Stimulated activated CD4-positive, alpha-beta T cell treated with anti-CD3 and anti-CD28 coated beads, Interleukin-1b, Interleukin-23, amount 100 ng/mL, for 1 hour (primary cell): ENCODE data around the gene PCDH11Y.
"Not testable (repeated sequence)": the region's sequence is repeated elsewhere in the genome, so short reads cannot be mapped to it uniquely, and the experiment has no call there.

ENCODE experiments used
- DNase-seq, 2 donors: peaks; one replicate each; pipeline ENCODE4 v3.0.0-alpha.2; 2020; ENCODE audit warnings: low read depth in 2 of 2

PCDH11Y gene

DNA sequence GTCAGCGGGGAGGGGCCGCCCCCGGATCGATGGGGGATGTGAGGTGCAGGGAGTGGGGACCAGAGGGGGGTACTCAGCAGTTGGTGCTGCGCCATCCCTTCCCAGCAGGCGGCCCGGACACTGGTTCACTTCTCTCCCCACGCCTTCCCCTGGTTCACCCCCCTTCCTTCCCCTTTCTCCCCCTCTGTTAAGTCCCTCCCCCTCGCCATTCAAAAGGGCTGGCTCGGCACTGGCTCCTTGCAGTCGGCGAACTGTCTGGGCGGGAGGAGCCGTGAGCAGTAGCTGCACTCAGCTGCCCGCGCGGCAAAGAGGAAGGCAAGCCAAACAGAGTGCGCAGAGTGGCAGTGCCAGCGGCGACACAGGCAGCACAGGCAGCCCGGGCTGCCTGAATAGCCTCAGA, at the start of gene PCDH11Y:
Gene PCDH11Y, plus strand, starts transcription at position 240 of the 400 bp plus-strand sequence. CDS start 56,804 bp downstream, outside the sequence.
- DNase-seq, result not testable (repeated sequence)

DNA sequence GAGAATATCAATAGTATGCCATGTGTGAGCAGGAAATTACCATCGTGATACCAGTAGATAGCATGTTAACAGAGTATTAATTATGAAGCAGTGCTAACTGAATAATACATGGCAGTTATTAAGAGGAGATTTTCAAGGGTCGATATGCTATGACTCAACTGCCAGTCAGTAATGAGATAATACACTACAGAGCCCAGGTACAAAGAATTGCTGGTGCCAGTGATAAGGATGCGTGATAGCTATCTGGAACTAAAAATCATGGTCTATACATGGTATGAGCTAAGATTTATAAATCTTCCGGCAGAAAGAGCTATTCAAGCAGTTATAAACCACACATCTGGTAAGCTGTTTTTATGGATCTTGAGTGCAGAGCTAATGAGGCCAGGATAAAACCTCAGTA, 32.2 kb upstream of the PCDH11Y start:
- DNase-seq, result not testable (repeated sequence)

GRCh38 chrY:4991743-4992400, 8.2 kb upstream of the PCDH11Y start:
- DNase-seq, result not testable (repeated sequence)

- not testable (repeated sequence) for DNase-seq
These were observed 5.2 kb upstream of the PCDH11Y start for GRCh38 chrY:4994892-4995291.

DNA sequence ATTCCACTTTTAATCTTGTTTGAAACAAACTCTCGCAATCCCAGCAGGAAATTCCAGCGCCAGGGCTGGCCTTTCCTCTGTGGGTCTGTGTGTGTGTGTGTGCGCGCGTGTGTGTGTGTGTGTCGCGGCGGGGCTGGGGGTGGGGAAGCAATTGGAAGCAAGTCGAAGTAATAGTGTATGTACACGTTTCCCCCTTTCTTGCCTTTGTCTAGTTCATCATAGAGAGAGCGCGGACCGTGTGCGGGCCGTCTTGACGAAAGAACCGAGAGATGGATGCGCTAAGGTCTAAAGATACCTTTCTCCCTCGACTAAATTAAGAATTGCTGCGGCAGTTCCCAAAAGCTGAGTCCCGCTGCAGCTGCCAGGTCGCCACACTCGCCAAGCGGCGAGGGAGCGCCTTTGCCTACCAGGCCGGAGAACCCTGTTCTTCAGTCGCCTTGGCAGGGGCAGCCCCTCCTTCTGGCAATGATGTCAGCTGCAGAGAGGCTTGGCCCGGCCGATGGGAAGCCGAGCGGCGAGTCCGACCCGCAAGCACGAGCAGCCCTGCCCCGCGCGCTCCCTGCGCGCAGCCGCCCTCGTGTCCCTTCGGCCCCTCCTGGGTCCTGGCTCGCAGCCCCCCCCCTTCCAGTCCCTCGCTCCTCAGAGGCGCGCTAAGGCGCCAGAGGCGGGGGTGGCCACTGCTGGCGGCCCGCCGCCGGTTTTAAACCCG, 2.5 kb downstream of the PCDH11Y start:
- not testable (repeated sequence) for DNase-seq

- DNase-seq, result not testable (repeated sequence)
These were observed 39.0 kb downstream of the PCDH11Y start for GRCh38 chrY:5038972-5039523.

GRCh38 chrY:5083017-5083416, 82.9 kb downstream of the PCDH11Y start:
- not testable (repeated sequence) for DNase-seq

DNA sequence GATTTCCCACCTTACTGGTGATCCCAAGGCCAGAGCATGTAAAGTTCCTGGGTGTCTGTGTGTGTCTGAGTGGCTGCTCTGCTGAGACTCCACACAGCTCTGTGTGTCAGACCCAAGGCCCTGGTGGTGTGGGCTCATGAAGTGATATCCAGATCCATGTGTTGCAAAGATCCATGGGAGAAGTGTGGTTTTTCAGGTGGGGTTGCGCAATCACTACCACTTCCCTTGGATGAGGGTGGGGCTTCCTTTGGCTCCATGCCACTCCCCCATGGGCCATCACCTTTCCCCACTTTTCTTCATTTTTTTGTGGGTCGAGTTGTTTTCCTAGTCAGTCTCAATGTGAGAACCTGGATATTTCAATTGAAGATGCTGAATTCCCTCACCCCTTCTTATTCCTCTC, 182.9 kb downstream of the PCDH11Y start:
- DNase-seq, result not testable (repeated sequence)

DNA sequence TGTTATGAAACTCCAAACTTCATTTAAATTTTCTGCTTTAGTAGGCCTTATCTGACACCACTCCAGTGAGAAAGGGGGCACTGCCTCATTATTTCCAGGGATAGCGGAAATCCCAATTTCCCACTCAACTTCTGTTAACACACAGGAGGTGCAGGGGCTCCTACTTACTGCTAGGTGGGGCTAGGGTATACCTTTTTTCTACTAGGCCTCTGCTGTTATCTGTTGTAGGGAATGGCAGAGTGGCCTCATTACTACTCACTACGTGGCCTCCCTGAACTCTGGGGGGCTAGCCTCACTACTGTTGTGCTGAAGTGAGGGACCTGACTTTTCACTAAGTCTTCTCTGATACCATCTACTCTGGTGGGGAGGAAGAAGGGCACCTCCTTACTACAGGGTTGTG, 215.0 kb downstream of the PCDH11Y start:
- not testable (repeated sequence) for DNase-seq

GRCh38 chrY:5324931-5325330, 324.8 kb downstream of the PCDH11Y start:
- not testable (repeated sequence) for DNase-seq

- not testable (repeated sequence) for DNase-seq
These were observed 342.1 kb downstream of the PCDH11Y start for GRCh38 chrY:5342220-5342619.

DNA sequence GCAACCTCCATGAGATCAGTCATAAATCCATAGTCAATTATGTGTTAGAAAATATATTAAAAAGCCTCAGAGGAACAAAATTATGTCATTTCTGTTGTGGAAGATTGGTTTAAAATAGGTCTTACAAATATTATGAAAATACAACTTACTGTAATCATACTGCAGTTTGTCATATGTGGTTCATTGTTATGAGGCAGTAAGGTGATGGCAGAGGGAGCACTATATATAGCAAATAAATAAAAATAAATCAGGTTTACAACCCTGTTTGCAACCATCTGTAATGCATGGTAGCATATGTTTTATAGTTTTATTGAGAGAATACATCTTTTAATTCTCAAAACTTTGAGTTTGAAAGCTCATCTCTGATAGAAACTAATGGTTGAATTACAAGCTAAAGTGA, 543.6 kb downstream of the PCDH11Y start:
- not testable (repeated sequence) for DNase-seq

DNA sequence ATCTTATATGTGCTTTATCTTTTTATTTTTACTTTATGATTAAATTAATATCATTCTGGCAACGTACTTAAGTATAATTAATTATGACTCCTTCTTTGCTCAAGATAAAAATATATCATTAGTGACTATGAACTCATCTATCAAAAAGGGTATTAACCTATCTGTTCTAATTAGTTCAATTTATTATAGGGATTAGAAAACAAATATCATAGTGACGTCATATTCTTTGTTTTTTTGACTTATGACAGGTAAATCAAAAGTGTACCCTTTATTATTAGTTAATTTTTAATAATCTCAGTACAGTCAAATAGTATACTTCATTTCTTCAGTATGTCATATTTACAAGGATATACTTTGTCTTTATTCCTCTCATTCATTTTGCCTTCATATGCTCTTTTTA, 638.5 kb downstream of the PCDH11Y start:
- DNase-seq, result not testable (repeated sequence)

- not testable (repeated sequence) for DNase-seq
These were observed 679.2 kb downstream of the PCDH11Y start for GRCh38 chrY:5679265-5679664.

- not testable (repeated sequence) for DNase-seq
These were observed 708.6 kb downstream of the PCDH11Y start for GRCh38 chrY:5708727-5709126.

DNA sequence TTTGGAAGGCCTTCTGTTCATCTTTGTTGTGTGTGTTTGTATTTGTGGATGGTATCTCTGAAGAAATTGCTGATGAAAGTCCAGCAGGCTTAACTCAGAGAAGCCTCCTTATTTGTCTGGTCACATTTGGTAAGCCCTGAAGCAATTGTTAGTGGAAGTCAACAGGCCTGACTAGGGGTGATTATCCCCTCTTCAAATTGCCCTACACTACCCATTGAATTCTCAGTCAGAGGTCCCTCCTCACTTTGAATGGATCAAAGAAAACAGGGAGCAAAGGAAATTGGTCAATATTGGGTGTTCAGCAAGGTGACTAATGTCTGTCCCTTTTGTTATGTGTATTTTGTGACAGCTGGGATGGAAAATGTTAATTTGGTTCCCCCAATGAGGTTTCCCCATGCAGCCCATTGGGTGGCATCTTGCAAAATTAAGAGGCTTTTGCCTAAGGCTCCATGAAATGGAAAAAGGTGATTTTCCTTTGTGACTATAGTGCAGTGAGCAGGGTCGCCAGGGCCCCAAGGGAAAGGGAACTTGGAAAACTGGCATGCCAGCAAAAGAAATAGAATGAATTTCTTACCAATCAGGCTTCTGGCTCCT, 709.8 kb downstream of the PCDH11Y start:
- DNase-seq, result not testable (repeated sequence)

GRCh38 chrY:5761403-5761802, 761.3 kb downstream of the PCDH11Y start:
- not testable (repeated sequence) for DNase-seq

- DNase-seq, result not testable (repeated sequence)
These were observed 776.4 kb downstream of the PCDH11Y start for GRCh38 chrY:5776485-5776884.
